HG02642 (cell line): ENCODE measurements around the gene BTBD16.
A peak's percentile ranks its signal among the peaks of the same experiment; 100 is the strongest.

ENCODE experiments used
- ATAC-seq: cut with Tn5 transposase; IDR thresholded peaks from one replicate; pipeline ENCODE4 v1.9.1; 2021; ENCODE audit warnings: mild to moderate bottlenecking; ENCODE audit not compliant: unreplicated experiment, poor library complexity

Gene BTBD16

DNA sequence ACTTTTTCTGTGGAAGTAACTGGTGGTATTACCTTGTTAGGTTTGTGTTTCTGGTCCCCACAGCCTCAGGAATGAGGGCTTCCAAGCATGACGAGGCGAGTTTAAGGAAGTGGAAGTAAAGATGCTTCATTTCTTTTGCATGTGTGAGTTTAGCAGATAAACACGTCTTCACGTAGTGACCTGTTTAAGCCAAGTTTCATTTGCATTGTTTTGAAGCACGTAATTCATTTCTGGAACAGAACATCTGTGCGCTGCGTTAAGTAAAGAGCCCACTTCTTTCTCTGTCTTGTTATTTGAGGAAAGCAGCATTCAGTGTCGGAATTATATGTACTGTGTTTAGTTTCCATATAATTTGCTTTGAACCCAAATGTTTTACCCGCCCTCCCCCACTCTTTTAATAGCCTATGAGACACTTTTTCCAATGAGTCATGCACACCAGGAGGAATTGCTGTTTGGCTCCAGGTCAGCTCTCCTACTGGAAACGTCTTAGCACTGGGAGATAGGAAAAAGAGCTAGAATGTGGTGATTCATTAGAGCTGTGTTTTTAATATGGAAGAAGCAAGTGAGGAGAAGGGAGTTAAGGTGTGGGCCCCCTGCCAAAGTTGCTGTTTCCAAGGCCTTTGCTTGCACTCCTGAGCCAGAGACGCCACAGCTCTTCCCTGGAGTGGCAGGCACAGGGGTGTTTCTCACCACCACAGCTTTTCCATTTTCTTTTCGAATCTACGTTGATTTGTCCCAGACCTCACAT lies 36.7 kb downstream of the BTBD16 start:
- ATAC-seq, result peak; percentile 51

DNA sequence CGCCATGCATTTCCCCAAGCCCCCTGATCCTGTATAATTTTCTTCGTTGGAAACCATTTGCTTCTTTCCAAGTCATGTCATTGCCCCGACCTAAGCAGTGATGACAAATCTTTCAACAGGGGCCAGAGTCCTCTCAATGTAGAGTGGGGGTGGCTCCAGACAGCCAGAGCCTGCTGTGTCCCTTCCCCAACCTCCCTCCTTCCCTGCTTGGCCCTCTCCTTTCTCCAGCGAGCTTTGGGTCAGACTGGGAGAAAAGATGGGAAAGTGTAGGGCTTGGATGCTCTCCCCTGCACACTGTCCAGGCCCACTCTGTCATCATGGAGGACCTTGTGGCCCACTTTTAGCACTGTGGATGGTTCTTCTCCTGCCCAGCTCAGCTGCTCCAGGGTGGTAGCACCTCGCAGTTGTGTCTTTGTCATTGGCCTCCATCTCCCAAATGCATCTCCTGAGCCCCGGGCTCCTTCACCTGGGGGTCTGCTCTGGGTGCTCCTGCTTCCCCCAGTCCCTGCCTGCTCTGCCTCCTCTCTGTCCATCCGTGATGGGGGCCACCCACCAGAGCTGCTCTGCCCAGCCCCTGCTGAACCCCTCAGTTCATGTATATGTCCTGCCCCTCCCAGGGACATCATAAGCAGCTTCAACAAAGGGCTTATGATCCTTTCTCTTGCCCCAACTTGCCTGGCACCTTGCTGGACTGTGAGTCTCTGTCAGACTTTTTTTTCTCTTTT lies 37.5 kb downstream of the BTBD16 start:
- no peak for ATAC-seq

DNA sequence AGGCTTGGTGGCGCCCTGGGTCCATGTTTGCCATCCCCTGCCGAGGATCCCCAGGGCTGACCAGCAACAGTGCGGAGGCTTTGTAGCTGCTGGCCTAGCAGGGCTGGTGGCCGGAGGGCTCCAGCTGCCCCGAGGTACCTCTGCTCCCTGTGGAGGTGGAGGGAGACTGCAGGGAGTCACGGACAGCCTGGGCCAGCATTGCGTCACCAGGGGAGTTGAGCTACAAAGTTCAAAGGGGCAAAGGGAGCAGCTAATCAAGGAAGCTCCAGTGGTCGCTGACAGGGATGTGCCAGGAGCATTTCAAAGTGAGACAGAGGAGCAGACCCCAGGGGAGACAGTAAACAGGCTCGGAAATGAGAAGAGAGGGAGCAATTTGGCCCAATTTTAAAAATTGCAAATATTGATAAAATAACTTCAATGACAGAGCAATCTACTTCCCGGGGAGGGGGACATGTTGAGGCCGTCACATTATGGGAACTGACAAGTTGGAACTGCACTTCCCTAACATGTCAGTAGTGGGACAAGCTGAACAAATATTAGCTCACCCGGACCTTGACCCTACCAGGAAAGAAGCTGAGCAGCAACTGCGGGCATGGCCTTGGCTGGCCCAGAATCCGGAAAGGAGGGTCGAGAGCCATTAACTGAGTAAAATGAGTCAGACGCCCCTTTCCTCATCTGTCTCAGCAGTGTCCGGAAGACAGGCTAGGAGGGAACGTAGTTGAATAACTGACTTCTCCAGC lies 39.4 kb downstream of the BTBD16 start:
- ATAC-seq, result no peak

DNA sequence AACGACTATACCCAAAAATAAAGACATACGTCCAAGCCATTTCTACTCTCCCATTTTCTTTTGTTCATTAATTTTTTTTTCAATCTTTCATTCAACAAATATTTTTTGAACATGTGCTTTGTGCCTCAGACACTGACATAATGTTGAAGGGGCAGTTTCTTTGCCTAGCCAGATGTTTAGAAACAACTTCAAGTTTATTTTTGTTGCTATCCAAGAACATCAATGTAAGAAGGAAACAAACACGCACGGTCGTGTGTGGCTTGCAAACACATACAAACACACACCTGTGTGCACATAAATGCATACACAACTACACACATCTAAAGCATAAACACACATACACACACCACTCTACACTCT lies 39.9 kb downstream of the BTBD16 start:
- no peak for ATAC-seq

DNA sequence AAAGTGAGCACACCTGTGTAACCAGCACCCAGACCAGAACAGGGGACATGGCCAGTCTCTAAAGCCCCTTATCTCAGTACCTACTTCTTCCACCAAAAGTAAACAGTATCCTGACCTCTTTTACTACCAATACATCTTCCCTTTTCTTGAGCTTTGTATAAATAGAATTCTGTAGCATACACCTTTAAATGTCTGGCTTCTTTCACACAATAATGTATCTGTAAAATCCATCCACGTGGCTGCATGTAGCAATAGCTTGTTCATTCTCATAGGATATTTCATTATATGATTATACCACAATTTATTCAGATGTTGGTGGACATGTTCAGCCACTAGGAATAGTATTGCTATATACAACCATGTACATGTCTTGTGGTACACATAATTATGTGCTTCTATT lies 40.6 kb downstream of the BTBD16 start:
- ATAC-seq, result no peak

DNA sequence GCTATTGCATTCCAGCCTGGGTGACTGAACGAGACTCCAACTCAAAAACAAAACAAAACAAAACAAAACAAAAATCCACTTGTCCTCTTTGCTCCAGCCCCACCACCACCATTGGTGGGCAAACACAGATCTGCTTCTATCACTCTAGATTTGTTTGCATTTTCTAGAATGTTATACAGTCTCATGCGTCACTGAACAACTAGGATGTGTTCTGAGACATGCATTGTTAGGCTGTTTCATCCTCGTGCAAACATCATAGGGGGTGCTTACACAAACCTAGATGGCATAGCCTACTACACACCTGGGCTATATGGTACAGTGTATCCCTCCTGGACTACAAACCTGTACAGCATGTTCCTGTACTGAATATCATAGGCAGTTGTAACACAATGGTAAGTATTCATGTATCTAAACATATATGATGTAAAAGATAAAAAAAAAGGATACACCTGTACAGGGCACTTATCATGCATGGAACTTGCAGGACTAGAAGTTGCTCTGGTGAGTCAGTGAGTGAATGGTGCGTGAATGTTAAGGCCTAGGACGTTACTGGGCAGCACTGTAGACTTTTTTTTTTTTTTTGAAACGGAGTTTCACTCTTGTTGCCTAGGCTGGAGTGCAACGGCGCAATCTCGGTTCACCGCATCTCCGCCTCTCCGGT lies 45.3 kb downstream of the BTBD16 start:
- ATAC-seq, result no peak

DNA sequence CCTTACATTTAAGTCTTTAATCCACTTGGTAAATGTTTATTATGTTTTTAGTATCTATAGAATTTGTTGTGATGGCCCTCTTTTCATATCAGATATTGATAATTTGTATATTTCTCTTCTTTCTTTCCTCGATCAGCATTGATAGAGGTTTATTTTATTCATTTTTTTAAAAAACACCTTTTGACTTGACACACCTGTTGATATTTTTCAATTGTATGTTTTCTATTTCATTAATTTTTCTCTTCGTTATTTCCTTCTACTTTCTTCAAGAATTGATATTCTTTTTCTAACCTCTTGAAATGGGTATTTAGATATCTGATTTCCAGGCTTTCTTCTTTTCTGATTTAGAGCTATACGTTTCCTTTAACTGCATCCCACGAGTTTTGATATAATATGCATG lies 50.9 kb downstream of the BTBD16 start:
- ATAC-seq, result no peak

DNA sequence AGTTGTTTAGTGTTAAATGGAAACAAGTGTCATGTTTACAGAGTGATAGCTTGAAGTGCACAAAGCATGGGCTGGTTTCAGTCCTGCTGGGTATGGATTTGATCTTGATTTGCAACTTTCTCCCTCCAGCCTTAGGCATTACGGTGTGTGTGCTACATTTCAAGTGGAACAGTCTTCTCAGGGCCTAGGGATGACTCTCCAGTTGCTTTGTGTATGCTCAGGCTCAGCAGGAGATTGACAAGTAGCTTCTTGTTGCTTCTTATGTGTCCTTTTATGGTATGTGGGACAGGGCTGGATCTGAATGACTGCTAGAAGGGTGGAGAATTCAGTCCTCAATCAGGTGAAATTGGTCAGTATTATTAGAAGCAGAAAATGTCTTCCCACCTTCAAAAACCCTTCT lies 52.1 kb downstream of the BTBD16 start:
- no peak for ATAC-seq

DNA sequence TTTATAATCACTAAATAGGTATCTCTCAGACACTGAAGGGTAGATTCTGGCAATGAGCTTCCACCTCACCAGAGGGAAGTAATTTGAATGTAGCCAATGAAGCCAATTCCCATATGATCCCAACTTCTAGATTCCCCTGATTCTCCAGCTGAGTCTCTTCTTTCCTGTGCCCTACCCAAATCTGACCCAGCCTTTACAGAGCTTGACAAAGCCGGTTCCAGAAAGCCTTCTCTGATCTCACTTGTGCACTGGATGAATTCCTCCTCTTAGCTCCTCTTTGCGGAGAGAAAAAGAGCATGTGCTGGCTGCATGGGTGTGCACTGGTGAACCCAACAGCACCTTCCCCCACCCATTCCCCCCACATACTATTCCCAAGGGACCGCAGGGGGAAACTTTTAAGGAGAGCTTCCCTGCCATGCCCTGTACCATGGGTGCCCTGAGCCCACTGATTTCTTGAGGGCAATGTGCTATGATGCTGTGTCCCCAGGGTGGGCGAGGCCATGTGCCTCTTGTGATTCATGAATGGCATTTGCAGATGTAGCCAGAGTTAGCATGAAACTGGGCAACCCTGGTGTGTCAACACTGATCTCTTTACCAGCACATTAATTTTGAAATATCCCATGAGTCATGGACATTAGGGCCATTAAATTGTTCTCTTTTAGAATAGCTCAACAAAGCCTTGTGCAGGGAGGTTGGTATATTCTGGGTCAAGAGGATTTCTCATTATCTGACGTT lies 53.0 kb downstream of the BTBD16 start:
- no peak for ATAC-seq

DNA sequence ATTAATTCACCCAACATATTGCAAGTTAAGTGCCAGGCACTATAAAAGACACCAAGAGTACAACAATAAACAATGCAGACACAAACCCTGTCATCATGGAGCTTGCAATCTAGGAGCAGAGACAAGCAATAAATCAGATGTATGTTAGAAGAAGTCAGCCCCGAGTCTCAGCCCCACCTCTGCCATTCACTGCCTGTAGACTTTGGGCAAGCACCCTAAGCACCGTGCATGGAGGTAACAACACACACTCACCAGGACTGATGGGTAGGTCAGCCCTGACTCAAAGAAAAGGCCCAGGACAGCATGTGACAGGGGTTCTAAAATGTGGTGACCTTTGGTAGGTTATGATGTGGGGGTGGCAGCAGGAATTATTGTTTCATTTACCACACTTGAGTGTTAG lies 54.1 kb downstream of the BTBD16 start:
- ATAC-seq, result no peak

DNA sequence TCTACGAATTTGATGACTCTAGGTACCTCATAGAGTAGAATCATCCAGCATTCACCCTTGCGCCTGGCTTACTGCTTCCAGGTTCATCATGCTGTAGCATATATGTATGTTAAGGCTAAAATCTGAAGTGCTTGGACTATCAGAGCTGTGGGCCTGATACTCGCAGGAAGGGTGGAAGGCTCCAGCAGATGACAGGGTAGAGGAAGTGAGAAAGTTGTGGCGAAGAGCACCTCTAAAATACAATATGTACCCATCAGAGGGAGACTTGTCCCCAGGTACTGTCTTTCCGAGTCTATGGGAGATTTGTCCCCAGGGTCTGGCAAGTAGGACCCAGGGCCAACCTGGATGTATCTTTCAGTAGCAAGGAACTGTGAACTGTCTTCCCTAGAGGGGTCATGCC lies 55.3 kb downstream of the BTBD16 start:
- no peak for ATAC-seq

DNA sequence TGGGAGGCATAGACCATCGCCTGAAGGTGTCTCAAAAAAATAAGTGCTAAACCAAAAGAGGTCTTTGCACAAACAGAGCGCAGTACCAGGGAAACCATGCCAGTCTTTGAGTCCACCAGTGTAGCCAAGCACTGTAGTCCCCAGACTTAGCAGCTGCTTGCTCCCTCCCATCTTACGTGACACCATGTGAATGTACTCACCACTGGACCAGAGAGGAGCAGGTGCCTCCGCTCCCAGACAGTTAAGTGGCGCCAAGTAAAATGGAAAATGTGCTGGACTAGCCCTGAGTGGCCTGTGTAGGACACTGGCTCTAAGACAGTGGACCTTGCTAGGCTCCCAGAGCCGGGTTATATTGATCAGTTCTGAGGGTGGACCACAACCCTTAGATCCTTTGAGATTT lies 55.7 kb downstream of the BTBD16 start:
- no peak for ATAC-seq

DNA sequence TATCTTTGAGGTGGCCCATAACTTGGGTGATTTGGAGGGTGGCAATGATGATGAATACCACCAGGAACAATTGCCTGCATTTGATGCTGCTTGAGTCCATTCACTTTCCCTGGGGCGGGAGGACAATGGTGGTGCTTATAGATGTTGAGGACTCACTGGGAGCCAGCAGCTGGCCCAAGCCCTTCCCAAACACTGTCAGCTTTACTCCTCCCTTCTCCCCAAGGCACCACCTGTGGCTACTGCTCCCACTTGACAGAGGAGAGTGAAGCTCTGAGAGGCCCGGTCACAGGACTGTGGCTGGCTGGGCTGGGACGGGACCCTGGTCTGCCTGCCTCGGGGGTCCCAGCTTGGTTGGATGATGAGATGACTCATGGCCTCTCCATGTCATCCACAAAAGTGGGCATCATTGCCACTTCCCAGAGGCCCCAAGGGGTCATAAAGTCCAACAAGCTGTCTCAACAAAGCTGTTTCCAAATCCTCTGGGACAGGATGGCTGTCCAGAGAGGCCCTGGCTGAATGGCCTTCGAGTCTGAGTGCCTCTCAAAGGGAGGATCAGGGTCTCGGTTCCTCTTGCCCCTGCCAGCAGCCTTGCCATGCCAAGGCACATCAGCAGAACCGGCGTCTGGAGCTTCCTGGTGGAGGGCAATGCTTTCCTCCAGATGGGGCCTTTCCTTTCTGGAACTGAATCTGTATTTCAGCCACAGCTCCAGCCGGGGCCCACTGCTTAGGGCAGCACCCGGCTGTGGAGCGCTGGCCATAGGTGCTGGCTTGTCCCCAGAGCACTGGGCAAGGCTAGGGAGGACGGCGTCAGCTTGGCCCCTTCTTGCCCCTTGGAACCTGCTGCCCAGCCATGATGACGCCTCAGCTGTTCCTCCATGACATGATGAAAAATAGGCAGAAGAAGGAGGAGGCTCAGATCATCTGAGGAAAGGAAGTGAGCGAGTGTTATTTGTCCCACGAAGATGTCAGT lies 56.4 kb downstream of the BTBD16 start:
- ATAC-seq, result no peak

DNA sequence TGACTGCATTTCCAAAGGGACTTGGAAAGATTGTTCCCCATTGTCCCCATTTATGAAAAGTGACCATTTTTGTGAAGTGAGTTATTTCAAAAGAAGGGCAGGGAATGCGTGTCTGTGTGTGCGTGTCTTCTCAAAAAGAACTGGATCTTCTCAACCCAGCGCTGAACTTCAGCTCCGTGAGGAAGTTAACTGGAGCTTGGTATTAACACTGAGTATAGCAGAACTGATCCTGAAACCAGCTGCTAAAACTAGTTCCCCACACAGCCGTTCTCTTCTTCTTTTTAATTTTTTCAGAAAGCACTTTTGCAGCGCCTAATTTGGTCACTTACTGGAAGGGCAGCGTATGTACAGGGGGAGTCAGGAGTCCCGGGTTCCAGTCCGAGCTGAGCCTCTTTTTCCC lies 57.6 kb downstream of the BTBD16 start:
- no peak for ATAC-seq

DNA sequence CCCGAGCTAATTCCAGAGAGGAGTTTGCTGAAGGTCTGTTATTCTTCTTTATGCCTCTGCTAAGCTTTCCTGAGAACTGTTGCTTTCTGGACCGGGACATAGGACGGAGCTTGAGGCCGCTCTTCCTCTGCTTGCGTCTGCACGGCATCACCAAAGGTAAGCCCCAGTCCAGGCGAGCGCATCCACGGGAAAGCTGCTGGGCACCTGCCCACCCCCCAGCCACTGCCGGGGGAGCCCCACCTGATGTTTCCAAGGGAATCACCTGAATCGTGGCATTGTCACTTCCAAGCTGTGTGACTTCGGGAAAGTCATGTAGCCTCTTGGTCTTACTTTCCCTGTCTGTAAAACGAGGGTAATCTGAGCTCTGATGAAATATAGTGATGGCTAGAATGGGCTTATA lies 58.3 kb downstream of the BTBD16 start:
- ATAC-seq, result no peak

DNA sequence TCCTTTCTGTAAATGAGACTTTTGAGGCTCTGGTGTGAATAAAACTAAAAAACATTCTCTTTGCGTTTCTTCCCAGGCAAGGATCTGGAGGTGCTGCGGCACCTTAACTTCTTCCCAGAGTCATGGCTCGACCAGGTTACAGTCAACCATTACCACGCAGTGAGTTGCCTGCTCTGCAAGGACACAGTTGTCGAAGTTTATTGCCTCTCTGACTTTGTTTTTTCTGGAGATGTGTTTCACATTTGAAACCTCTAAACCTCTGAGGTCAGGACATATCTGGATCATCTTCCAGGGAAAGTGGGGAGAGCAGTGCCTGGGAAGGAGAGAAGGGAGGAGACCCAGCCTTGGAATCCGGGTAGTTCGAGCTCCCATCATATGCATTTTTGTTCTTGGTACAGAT lies 60.0 kb downstream of the BTBD16 start:
- ATAC-seq, result no peak

DNA sequence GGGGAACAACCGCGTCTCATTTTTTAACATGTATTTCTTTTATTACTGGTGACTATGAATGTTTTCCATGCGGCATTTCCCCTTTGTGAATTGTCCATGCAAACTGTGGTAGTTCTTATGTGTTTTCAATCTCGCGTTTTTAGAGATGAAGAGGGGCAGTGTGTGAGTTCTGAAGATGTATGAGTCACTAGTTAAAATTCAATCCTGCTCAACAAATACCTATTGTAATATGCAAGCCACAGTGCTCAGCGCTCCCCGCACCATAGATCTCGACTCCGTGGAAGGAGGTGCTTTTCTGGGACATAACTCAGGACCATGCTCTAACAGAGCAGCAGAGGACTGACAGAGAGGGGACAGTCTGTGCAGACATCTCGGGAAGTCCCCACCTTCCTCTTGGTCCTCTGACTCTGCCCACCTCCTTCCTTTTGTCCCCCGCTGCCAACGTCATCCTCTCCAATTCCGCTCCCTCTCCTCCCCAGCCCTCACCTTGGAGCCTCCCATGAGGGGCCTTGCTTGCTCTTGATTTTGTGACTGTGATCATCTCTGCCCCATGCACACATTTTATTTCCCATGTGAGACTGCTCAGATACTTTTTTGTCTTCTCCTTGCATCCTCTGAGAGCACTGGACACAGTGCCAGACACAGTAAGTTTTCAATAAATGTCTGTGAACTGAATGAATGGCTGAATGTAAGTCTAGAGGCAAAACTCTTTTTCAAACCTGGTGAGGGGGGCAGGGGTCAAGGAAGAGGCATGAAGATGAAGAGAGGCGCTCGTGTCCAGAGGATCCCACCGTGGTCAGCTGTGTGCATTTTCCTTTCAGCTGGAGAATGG lies 60.7 kb downstream of the BTBD16 start:
- ATAC-seq, result no peak

DNA sequence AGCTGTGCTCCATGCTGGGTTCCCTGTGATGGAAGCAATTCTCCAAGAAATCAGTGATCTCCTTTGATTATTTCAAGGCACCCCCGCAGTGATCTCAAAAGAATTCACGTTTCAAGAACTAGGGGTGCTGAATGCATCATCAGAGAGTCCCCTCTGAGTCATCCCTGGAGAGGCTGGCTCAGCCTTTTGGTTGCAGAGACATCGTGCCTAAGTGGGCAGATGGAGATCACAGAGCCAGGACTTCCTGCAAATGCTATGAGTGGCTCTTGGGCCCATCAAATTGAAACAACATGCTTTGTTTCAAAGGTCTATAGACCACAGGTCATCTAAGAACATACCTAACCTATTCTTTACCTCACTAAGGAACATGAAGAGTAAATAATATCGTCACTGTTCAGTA lies 61.9 kb downstream of the BTBD16 start:
- no peak for ATAC-seq
